Stomach (tissue), 9 donors: ENCODE results near the gene LCE7A. TPM values are rescaled to one million over a fixed set of nuclear protein-coding genes. Genes with fewer than 3 reads are reported as not detected.

Experiments
- DNase-seq, 2 donors: peaks; one replicate each; pipeline versions ENCODE4 v3.0.0 to v3.0.0-alpha.2; 2013 to 2019
- H3K27ac ChIP-seq, 5 donors: fragments of 200-600 bp in 4 of 5; sonication (generic) in 4 of 5; one replicate each; pipeline ENCODE4 v1.5.1; 2013 to 2019; ENCODE audit warnings: mild to moderate bottlenecking in 1 of 5, moderate library complexity in 1 of 5
- H3K27me3 ChIP-seq, 3 donors: fragments of 200-600 bp; sonication (generic); one replicate each; pipeline ENCODE4 v1.5.1; 2017 to 2019; ENCODE audit warnings: mixed run types in 1 of 3
- H3K36me3 ChIP-seq, 4 donors: fragments of 200-600 bp; sonication (generic); 1 replicate in 3 of 4; 2 replicates in 1 of 4; pipeline ENCODE4 v1.5.1; 2016 to 2019
- H3K4me1 ChIP-seq, 4 donors: fragments of 200-600 bp; sonication (generic); one replicate each; pipeline ENCODE4 v1.5.1; 2016 to 2019
- H3K4me3 ChIP-seq, 4 donors: fragments of 200-600 bp; sonication (generic) in 3 of 4; one replicate each; pipeline ENCODE4 v1.5.1; 2016 to 2019; ENCODE audit warnings: mild to moderate bottlenecking in 1 of 4
- H3K9me3 ChIP-seq, 4 donors: fragments of 200-600 bp; sonication (generic); one replicate each; pipeline ENCODE4 v1.5.1; 2016 to 2019
- EP300 ChIP-seq: sonication (generic); formaldehyde crosslinking; IDR thresholded peaks from one replicate; pipeline ENCODE4 v1.6.1; 2017; ENCODE audit warnings: antibody characterized with exemption
- POLR2A ChIP-seq, 4 donors: fragments of 450-650 bp; IDR thresholded peaks; one replicate each; pipeline ENCODE4 v1.6.1; 2016; ENCODE audit warnings: antibody characterized with exemption in 4 of 4, control low read depth in 2 of 4, mild to moderate bottlenecking in 1 of 4, moderate library complexity in 1 of 4
- POLR2AphosphoS5 ChIP-seq, 3 donors: sonication (generic); formaldehyde crosslinking; IDR thresholded peaks; one replicate each; pipeline ENCODE4 v1.6.1; 2016; ENCODE audit warnings: antibody characterized with exemption in 3 of 3
- WGBS, 5 donors: extraction: QIAGEN DNeasy Blood & Tissue Kit in 3 of 5; methylation state at CpG; one replicate each; pipeline versions ENCODE4 v1.1.5 to v1.1.7; 2013 to 2018; 5-methylcytosine and 5-hydroxymethylcytosine counted together
- intact Hi-C: fragments of 100-400 bp; cut with DNase I; formaldehyde crosslinking; loops from one replicate; pipeline ENCODE4 v1.15.1; 2023; ENCODE audit warnings: low total_unique reads
- polyA plus RNA-seq, 3 donors: library from polyadenylated mRNA; stranded (reverse); fragments of 200-250 nt; gene quantifications; one replicate each; pipeline ENCODE4 v1.2.3, GENCODE V29; 2013
- total RNA-seq, 5 donors: library from RNA; depleted of rRNA; stranded (reverse); fragments of >200 nt; gene quantifications; one replicate each; pipeline versions ENCODE4 v1.1.0 to v1.2.3, GENCODE V29; 2014 to 2016
- TF ChIP-seq, protein P1 (sequence below), 7 experiments: fragments of 450-650 bp in 4 of 7; fragments of 200-600 bp in 3 of 7; sonication (generic) in 3 of 7; IDR thresholded peaks; one replicate each; pipeline ENCODE4 v1.5.1; 2016 to 2019; ENCODE audit warnings: antibody characterized with exemption in 7 of 7, control low read depth in 2 of 7, mild to moderate bottlenecking in 1 of 7
- donor health status: healthy with polysubstance abuse.
- donor health status: Bipolar disorder and iron deficiency.
- donor health status: healthy.

Gene LCE7A
- total and polyA plus RNA-seq, 8 donors: not detected

DNA sequence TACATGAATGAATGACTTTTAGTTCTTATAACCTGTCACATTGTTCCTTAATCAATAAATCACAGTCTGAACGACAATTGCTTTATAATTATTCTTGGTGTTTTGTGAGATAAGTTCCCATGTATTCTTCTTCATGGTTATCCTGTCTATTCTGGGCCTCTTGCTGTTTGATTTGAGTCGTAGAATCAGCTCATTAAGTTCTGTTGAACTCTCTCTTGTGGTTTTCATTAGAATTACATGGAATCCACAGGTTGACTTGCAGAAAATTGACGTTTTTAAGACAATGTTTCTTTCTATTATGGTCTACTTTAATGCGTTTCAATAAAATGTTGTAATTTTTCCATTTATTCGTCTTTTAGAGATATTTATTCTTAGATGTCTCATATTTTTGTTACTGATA, 36.5 kb upstream of the LCE7A start:
- 32 to 39% (median 36%) methylated on average over 5 of the region's 5 CpGs for WGBS, 5 donors
- no peak for DNase-seq
- Histone ChIP-seq H3K27me3 (peaks cover 0 to 16% (median 0%) of the 10 kb centered on the region in 3 donors), H3K36me3 (no peaks in the 10 kb centered on the region), H3K4me1 (no peaks in the 10 kb centered on the region), H3K4me3 (no peak overlapping the region), H3K9me3 (no peaks in the 10 kb centered on the region), H3K27ac (no peak overlapping the region)
- TF ChIP-seq POLR2A (IDR thresholded peaks at IDR 0.05): no peak
- TF ChIP-seq, protein P1, sequence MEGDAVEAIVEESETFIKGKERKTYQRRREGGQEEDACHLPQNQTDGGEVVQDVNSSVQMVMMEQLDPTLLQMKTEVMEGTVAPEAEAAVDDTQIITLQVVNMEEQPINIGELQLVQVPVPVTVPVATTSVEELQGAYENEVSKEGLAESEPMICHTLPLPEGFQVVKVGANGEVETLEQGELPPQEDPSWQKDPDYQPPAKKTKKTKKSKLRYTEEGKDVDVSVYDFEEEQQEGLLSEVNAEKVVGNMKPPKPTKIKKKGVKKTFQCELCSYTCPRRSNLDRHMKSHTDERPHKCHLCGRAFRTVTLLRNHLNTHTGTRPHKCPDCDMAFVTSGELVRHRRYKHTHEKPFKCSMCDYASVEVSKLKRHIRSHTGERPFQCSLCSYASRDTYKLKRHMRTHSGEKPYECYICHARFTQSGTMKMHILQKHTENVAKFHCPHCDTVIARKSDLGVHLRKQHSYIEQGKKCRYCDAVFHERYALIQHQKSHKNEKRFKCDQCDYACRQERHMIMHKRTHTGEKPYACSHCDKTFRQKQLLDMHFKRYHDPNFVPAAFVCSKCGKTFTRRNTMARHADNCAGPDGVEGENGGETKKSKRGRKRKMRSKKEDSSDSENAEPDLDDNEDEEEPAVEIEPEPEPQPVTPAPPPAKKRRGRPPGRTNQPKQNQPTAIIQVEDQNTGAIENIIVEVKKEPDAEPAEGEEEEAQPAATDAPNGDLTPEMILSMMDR (IDR thresholded peaks at IDR 0.05): no peak
- TF ChIP-seq EP300: no peak
- TF ChIP-seq POLR2AphosphoS5 (IDR thresholded peaks at IDR 0.05): no peak
- intact Hi-C loops: no loop called here

DNA sequence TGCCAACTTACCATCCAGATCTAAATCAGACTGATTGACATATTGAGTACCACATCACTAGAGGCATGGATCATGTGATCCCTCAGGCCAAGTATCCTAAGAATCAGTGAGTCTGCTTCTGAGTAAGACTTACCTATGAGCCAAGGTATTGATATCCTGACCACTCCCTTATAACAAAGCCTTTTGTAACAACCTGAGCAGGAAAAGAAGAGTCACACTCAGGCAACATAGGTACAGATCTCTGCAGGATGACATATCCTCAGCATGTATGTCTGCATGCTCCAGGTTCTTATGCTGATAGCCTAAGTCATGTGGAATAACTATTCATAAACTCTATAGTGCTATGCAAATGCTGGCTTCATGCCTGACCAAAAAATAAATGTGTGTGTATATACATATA, 34.8 kb upstream of the LCE7A start:
- no peaks in the 10 kb centered on the region for H3K9me3 ChIP-seq
- DNase-seq: no peak
- no peaks in the 10 kb centered on the region for H3K4me1 ChIP-seq
- H3K36me3 ChIP-seq: no peaks in the 10 kb centered on the region
- no peak overlapping the region for H3K27ac ChIP-seq
- intact Hi-C loops: no loop called here
- no peak for TF ChIP-seq EP300
- TF ChIP-seq, protein P1 (IDR thresholded peaks at IDR 0.05): no peak
- peaks cover 0 to 24% (median 0%) of the 10 kb centered on the region in 3 donors for H3K27me3 ChIP-seq
- no peak overlapping the region for H3K4me3 ChIP-seq

DNA sequence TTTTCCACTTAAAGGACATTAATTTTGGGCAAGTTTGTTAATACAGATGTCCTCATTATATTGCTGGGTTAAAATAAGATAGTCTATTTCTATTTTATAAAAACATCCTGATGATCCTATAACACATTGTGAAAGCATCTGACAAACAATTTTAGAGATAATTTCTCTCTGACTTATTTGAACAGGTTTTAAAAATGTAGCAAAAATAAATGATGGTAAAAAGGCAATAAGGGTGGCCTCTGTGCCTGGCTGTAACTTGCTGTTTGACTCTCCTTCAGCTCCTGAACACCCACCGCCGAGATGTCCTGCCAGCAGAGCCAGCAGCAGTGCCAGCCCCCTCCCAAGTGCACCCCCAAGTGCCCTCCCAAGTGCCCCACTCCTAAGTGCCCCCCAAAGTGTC, 32.6 kb upstream of the LCE7A start, which contains the start of gene LCE1A:
TSS of gene LCE1A (plus strand) at position 301 of the 400 bp plus-strand sequence. CDS start at position 301, 0 bp downstream.
- Histone ChIP-seq H3K36me3 (no peaks in the 10 kb centered on the region), H3K27me3 (peaks cover 0 to 24% (median 0%) of the 10 kb centered on the region in 3 donors), H3K9me3 (peaks cover 0 to 4% (median 0%) of the 10 kb centered on the region in 4 donors), H3K27ac (no peak within 1 kb of the TSS), H3K4me1 (no peaks in the 10 kb centered on the region), H3K4me3 (no peak within 1 kb of the TSS)
- 41 to 74% (median 67%) methylated on average over 2 of the region's 2 CpGs for WGBS, 5 donors
- intact Hi-C loops: no loop called here
- no peak for TF ChIP-seq EP300
- TF ChIP-seq POLR2AphosphoS5 (IDR thresholded peaks at IDR 0.05): no peak
- no peak for TF ChIP-seq POLR2A (IDR thresholded peaks at IDR 0.05)
- TF ChIP-seq, protein P1 (IDR thresholded peaks at IDR 0.05): no peak
- DNase-seq: no peak

DNA sequence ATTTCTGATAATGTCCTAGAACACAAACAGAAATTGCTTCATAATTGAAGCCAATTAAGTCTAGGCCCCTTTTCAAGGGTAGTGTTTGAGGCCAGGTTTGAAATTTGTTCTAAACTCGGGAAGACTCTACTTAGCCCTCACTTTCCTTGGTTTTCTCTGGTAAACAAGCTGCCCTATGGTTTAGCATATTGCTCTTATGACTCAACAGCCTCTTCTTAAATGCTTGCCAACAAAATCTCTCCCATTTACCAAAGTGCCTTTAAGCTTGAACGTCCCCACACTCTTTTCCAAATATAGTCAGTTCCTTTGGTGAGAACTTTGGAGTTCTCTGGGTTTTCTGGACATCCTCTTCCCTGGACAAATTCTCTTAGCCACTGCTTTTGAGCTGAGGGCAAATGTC, 22.9 kb upstream of the LCE7A start:
- Histone ChIP-seq H3K4me1 (no peaks in the 10 kb centered on the region), H3K27ac (no peak overlapping the region), H3K27me3 (no peaks in the 10 kb centered on the region), H3K36me3 (no peaks in the 10 kb centered on the region), H3K4me3 (no peak overlapping the region), H3K9me3 (no peaks in the 10 kb centered on the region)
- DNase-seq: no peak
- TF ChIP-seq, protein P1 (IDR thresholded peaks at IDR 0.05): no peak
- TF ChIP-seq POLR2AphosphoS5 (IDR thresholded peaks at IDR 0.05) (no peak), EP300 (no peak), POLR2A (IDR thresholded peaks at IDR 0.05) (no peak)
- intact Hi-C loops: no loop called here
- 47 to 61% (median 54%) methylated on average over 2 of the region's 2 CpGs for WGBS, 5 donors
